Transverse colon (tissue), 4 donors: ENCODE results near the gene JAG1. TPM values are rescaled to one million over a fixed set of nuclear protein-coding genes. Genes with fewer than 3 reads are reported as not detected.
A peak's percentile ranks its signal among the peaks of the same experiment; 100 is the strongest.

ENCODE experiments used
- DNase-seq: peaks from one replicate; pipeline ENCODE4 v3.0.0-alpha.2; 2019
- H3K27ac ChIP-seq, 4 donors: fragments of 200-600 bp; sonication (generic); 2 replicates each; pipeline ENCODE4 v1.5.1; 2016 to 2018; ENCODE audit warnings: inconsistent platforms in 4 of 4
- H3K27me3 ChIP-seq: fragments of 200-600 bp; sonication (generic); 2 replicates; pipeline ENCODE4 v1.5.1; 2017; ENCODE audit warnings: inconsistent platforms
- H3K36me3 ChIP-seq, 4 donors: fragments of 200-600 bp; sonication (generic); 2 replicates each; pipeline ENCODE4 v1.5.1; 2017 to 2019; ENCODE audit warnings: inconsistent platforms in 4 of 4
- H3K4me1 ChIP-seq, 4 donors: fragments of 200-600 bp; sonication (generic); 2 replicates each; pipeline ENCODE4 v1.5.1; 2017 to 2020; ENCODE audit warnings: inconsistent platforms in 4 of 4
- H3K4me3 ChIP-seq, 4 donors: fragments of 200-600 bp; sonication (generic); 1 replicate in 1 of 4; 2 replicates in 3 of 4; pipeline versions ENCODE4 v1.5.1 to v1.6.1; 2017 to 2019; ENCODE audit warnings: inconsistent platforms in 4 of 4
- H3K9me3 ChIP-seq, 2 donors: fragments of 200-600 bp; sonication (generic); 2 replicates each; pipeline ENCODE4 v1.5.1; 2017 to 2019; ENCODE audit warnings: inconsistent platforms in 2 of 2
- CTCF ChIP-seq, 5 experiments: fragments of 200-600 bp in 3 of 5; fragments of 450-650 bp in 2 of 5; sonication (generic) in 3 of 5; IDR thresholded peaks; 1 replicate in 2 of 5; 2 replicates in 3 of 5; pipeline ENCODE4 v1.5.1; 2016 to 2017; ENCODE audit warnings: antibody characterized with exemption in 5 of 5, inconsistent platforms in 3 of 5, mild to moderate bottlenecking in 2 of 5, moderate library complexity in 1 of 5
- EP300 ChIP-seq: sonication (generic); formaldehyde crosslinking; IDR thresholded peaks from one replicate; pipeline ENCODE4 v1.6.1; 2017; ENCODE audit warnings: antibody characterized with exemption, low read depth
- POLR2A ChIP-seq: fragments of 450-650 bp; IDR thresholded peaks from one replicate; pipeline ENCODE4 v1.6.1; 2016; ENCODE audit warnings: antibody characterized with exemption, mild to moderate bottlenecking, moderate library complexity
- POLR2AphosphoS5 ChIP-seq, 3 donors: sonication (generic); formaldehyde crosslinking; IDR thresholded peaks; one replicate each; pipeline ENCODE4 v1.6.1; 2016; ENCODE audit warnings: antibody characterized with exemption in 3 of 3
- WGBS, 2 donors: methylation state at CpG; one replicate each; pipeline ENCODE4 v1.1.5; 2018; ENCODE audit warnings: low coverage in 1 of 2; 5-methylcytosine and 5-hydroxymethylcytosine counted together
- in situ Hi-C, 4 donors: fragments of 200-750 bp; cut with MboI; loops; one replicate each; pipeline versions ENCODE4 v1.15.0 to v1.15.1; 2017; ENCODE audit warnings: low sequenced_read_pairs in 3 of 4, low pct_ligation_motif_present in 1 of 4, low pct_unique_long_range_greater_than_20kb in 1 of 4
- intact Hi-C: fragments of 100-400 bp; cut with DNase I; formaldehyde crosslinking; loops from one replicate; pipeline ENCODE4 v1.15.1; 2023; ENCODE audit warnings: low total_unique reads
- total RNA-seq, 4 donors: library from RNA; depleted of rRNA; stranded (reverse); fragments of >200 nt; gene quantifications; one replicate each; pipeline ENCODE4 v1.1.0, GENCODE V29; 2016

The JAG1 gene
- total RNA-seq, 4 donors from 2014 or later, result 75.0 to 117 (median 109) TPM

- 78 to 90% methylated on average over 3 to 7 of the region's 7 CpGs for WGBS, 2 donors
- DNase-seq, result no peak
- intact Hi-C loops, result no loop called here
- Histone ChIP-seq H3K27me3 (no peaks in the 10 kb centered on the region), H3K27ac (peak overlapping the region; percentile 47 to 77 (median 62)), H3K36me3 (peaks cover 0 to 28% (median 14%) of the 10 kb centered on the region in 4 donors), H3K4me1 (peaks cover 15 to 56% (median 43%) of the 10 kb centered on the region in 4 donors), H3K9me3 (no peaks in the 10 kb centered on the region), H3K4me3 (no peak overlapping the region)
- in situ Hi-C loops, result loop anchor here in 1 of 4 donors (25.0 kb wide), 1 partner anchor 204 kb away; no protein-coding TSS in a partner anchor
- TF ChIP-seq POLR2AphosphoS5 (IDR thresholded peaks at IDR 0.05), result no peak
- no peak for TF ChIP-seq EP300
- TF ChIP-seq CTCF (IDR thresholded peaks at IDR 0.05), result no peak
- TF ChIP-seq POLR2A, result no peak
These were observed 7.3 kb downstream of the JAG1 start for GRCh38 chr20:10666221-10667076.

- peaks cover 0 to 33% (median 16%) of the 10 kb centered on the region in 4 donors for H3K36me3 ChIP-seq
- intact Hi-C loops (no loop called here), in situ Hi-C loops (loop anchor here in 1 of 4 donors (25.0 kb wide), 1 partner anchor 203 kb away; no protein-coding TSS in a partner anchor)
- no peak overlapping the region for H3K4me3 ChIP-seq
- TF ChIP-seq POLR2AphosphoS5 (IDR thresholded peaks at IDR 0.05) (peak in 1 of 3 donors; percentile 12), CTCF (IDR thresholded peaks at IDR 0.05) (peak in 1 of 5 experiments; percentile 14), EP300 (peak; percentile 15), POLR2A (no peak)
- DNase-seq, result no peak
- no peaks in the 10 kb centered on the region for H3K9me3 ChIP-seq
- 39 to 59% methylated on average over 3 to 6 of the region's 6 CpGs for WGBS, 2 donors
- no peaks in the 10 kb centered on the region for H3K27me3 ChIP-seq
- peak overlapping the region; percentile 47 to 77 (median 62) for H3K27ac ChIP-seq
- peaks cover 15 to 53% (median 36%) of the 10 kb centered on the region in 4 donors for H3K4me1 ChIP-seq
These were observed 8.0 kb downstream of the JAG1 start for GRCh38 chr20:10665791-10666190.

GRCh38 chr20:10665027-10665561 lies 8.7 kb downstream of the JAG1 start:
- in situ Hi-C loops, result loop anchor here in 1 of 4 donors (25.0 kb wide), 1 partner anchor 203 kb away; no protein-coding TSS in a partner anchor
- H3K27me3 ChIP-seq, result no peaks in the 10 kb centered on the region
- H3K27ac ChIP-seq, result peak overlapping the region; percentile 47 to 77 (median 62)
- peaks cover 15 to 53% (median 33%) of the 10 kb centered on the region in 4 donors for H3K4me1 ChIP-seq
- H3K9me3 ChIP-seq, result no peaks in the 10 kb centered on the region
- DNase-seq, result no peak
- 48 to 55% methylated on average over 4 to 7 of the region's 7 CpGs for WGBS, 2 donors
- H3K36me3 ChIP-seq, result peaks cover 0 to 33% (median 16%) of the 10 kb centered on the region in 4 donors
- H3K4me3 ChIP-seq, result no peak overlapping the region
- intact Hi-C loops, result no loop called here
- TF ChIP-seq POLR2AphosphoS5 (IDR thresholded peaks at IDR 0.05) (no peak), POLR2A (no peak)

- Histone ChIP-seq H3K4me1 (peaks cover 15 to 54% (median 28%) of the 10 kb centered on the region in 4 donors), H3K4me3 (no peak overlapping the region), H3K36me3 (peaks cover 0 to 33% (median 15%) of the 10 kb centered on the region in 4 donors), H3K27ac (peak overlapping the region in 2 of 4 donors; percentile 47 to 61), H3K9me3 (no peaks in the 10 kb centered on the region), H3K27me3 (no peaks in the 10 kb centered on the region)
- 51 to 64% methylated on average over 8 of the region's 8 CpGs for WGBS, 2 donors
- intact Hi-C loops (no loop called here), in situ Hi-C loops (loop anchor here in 1 of 4 donors (25.0 kb wide), 1 partner anchor 201 kb away; no protein-coding TSS in a partner anchor)
- TF ChIP-seq POLR2A, result no peak
- no peak for TF ChIP-seq CTCF (IDR thresholded peaks at IDR 0.05)
- TF ChIP-seq EP300, result no peak
- no peak for TF ChIP-seq POLR2AphosphoS5 (IDR thresholded peaks at IDR 0.05)
- DNase-seq, result no peak
These were observed 10.0 kb downstream of the JAG1 start for GRCh38 chr20:10663756-10664155.
